Mononuclear cell (primary cell): ENCODE results near the gene ACSM4. TPM values are rescaled to one million over a fixed set of nuclear protein-coding genes. Genes with fewer than 3 reads are reported as not detected.

ENCODE experiments used
- H3K27me3 ChIP-seq: 2 replicates; pipeline ENCODE4 v1.6.0; 2011; ENCODE audit warnings: low read length, control low read depth; ENCODE audit not compliant: insufficient read depth
- H3K4me1 ChIP-seq: 2 replicates; pipeline ENCODE4 v1.5.1; 2011; ENCODE audit warnings: mild to moderate bottlenecking, low read length, control low read depth; ENCODE audit not compliant: insufficient read depth
- H3K4me3 ChIP-seq: 2 replicates; pipeline ENCODE4 v1.5.1; 2011; ENCODE audit warnings: mild to moderate bottlenecking, low read length, moderate library complexity
- H3K9me3 ChIP-seq: 2 replicates; pipeline ENCODE4 v1.5.1; 2011; ENCODE audit warnings: low read depth, mild to moderate bottlenecking, control low read depth, low read length
- total RNA-seq: library from RNA; depleted of rRNA; stranded (reverse); fragments of >200 nt; gene quantifications from one replicate; pipeline ENCODE4 v1.2.3, GENCODE V29; 2012

Gene ACSM4
- total RNA-seq, 1 donor: not detected

GRCh38 chr12:7362734-7363133 lies 58.9 kb downstream of the ACSM4 start:
- H3K4me1 ChIP-seq: no peaks in the 10 kb centered on the region
- no peaks in the 10 kb centered on the region for H3K9me3 ChIP-seq
- H3K27me3 ChIP-seq: peaks cover 24% of the 10 kb centered on the region
- no peak overlapping the region for H3K4me3 ChIP-seq

GRCh38 chr12:7369274-7369729 lies 65.4 kb downstream of the ACSM4 start:
- H3K4me1 ChIP-seq: no peaks in the 10 kb centered on the region
- H3K27me3 ChIP-seq: peaks cover 2% of the 10 kb centered on the region
- no peak overlapping the region for H3K4me3 ChIP-seq
- H3K9me3 ChIP-seq: no peaks in the 10 kb centered on the region

GRCh38 chr12:7373226-7373625 lies 69.4 kb downstream of the ACSM4 start:
- H3K27me3 ChIP-seq: no peaks in the 10 kb centered on the region
- no peaks in the 10 kb centered on the region for H3K4me1 ChIP-seq

GRCh38 chr12:7374423-7375144 lies 70.7 kb downstream of the ACSM4 start:
- H3K4me1 ChIP-seq: no peaks in the 10 kb centered on the region

More at GRCh38 chr12:7373226-7373625, 69.4 kb downstream of the ACSM4 start:
- no peak overlapping the region for H3K4me3 ChIP-seq
- H3K9me3 ChIP-seq: no peaks in the 10 kb centered on the region

GRCh38 chr12:7375145-7375543 lies 71.3 kb downstream of the ACSM4 start:
- no peaks in the 10 kb centered on the region for H3K4me1 ChIP-seq
- H3K4me3 ChIP-seq: no peak overlapping the region
- H3K9me3 ChIP-seq: no peaks in the 10 kb centered on the region
- H3K27me3 ChIP-seq: peaks cover 7% of the 10 kb centered on the region

More at GRCh38 chr12:7374423-7375144, 70.7 kb downstream of the ACSM4 start:
- no peaks in the 10 kb centered on the region for H3K9me3 ChIP-seq
- peaks cover 4% of the 10 kb centered on the region for H3K27me3 ChIP-seq
- H3K4me3 ChIP-seq: no peak overlapping the region

GRCh38 chr12:7376196-7376595 lies 72.3 kb downstream of the ACSM4 start:
- Histone ChIP-seq H3K9me3 (no peaks in the 10 kb centered on the region), H3K4me1 (no peaks in the 10 kb centered on the region), H3K4me3 (no peak overlapping the region), H3K27me3 (peaks cover 7% of the 10 kb centered on the region)

Other genes with a start within 250 kb of the ACSM4 start
- gene C1S, start 243.4 kb upstream of the ACSM4 start, total RNA-seq: 0.84 TPM
- gene C1R, start 211.6 kb upstream of the ACSM4 start, total RNA-seq: 1.4 TPM
- 10.6 TPM for gene C1RL, start 194.9 kb upstream of the ACSM4 start, total RNA-seq
- gene RBP5, start 175.2 kb upstream of the ACSM4 start, total RNA-seq: not detected
- 13.0 TPM for gene CLSTN3, start 173.7 kb upstream of the ACSM4 start, total RNA-seq
- 11.9 TPM for gene PEX5, start 114.4 kb upstream of the ACSM4 start, total RNA-seq
- 0.63 TPM for gene CD163L1, start 140.1 kb downstream of the ACSM4 start, total RNA-seq
- gene CD163, start 199.7 kb downstream of the ACSM4 start, total RNA-seq: 13.1 TPM